Astrocyte of the hippocampus (primary cell): ENCODE data around the gene NR1I2.

Experiments used
- DNase-seq: peaks from one replicate; pipeline ENCODE4 v3.0.0; 2011; ENCODE audit warnings: low read depth, low spot score

Gene NR1I2

GRCh38 chr3:119779731-119780383, 2.0 kb upstream of the NR1I2 start:
- no peak for DNase-seq

GRCh38 chr3:119782460-119782859, 559 bp downstream of the NR1I2 start:
- DNase-seq, result no peak

- DNase-seq, result no peak
Measured at GRCh38 chr3:119783255-119783654, 1.4 kb downstream of the NR1I2 start.

- DNase-seq, result no peak
Measured at GRCh38 chr3:119783883-119784282, 2.0 kb downstream of the NR1I2 start.

- no peak for DNase-seq
Measured at GRCh38 chr3:119786409-119786808, 4.5 kb downstream of the NR1I2 start.

- DNase-seq, result no peak
Measured at GRCh38 chr3:119790369-119790768, 8.5 kb downstream of the NR1I2 start.

- no peak for DNase-seq
Measured at GRCh38 chr3:119792270-119792669, 10.4 kb downstream of the NR1I2 start.

GRCh38 chr3:119794401-119794800, 12.5 kb downstream of the NR1I2 start:
- DNase-seq, result no peak

GRCh38 chr3:119794971-119795612, 13.2 kb downstream of the NR1I2 start:
- peak; percentile 25 for DNase-seq

GRCh38 chr3:119795849-119796248, 13.9 kb downstream of the NR1I2 start:
- DNase-seq, result no peak

- DNase-seq, result no peak
Measured at GRCh38 chr3:119796368-119796767, 14.5 kb downstream of the NR1I2 start.

GRCh38 chr3:119796785-119797184, 14.9 kb downstream of the NR1I2 start:
- DNase-seq, result no peak

GRCh38 chr3:119800844-119801243, 18.9 kb downstream of the NR1I2 start:
- no peak for DNase-seq

GRCh38 chr3:119808244-119808643, 26.3 kb downstream of the NR1I2 start:
- DNase-seq, result no peak

GRCh38 chr3:119808843-119809242, 26.9 kb downstream of the NR1I2 start:
- DNase-seq, result no peak

- DNase-seq, result no peak
Measured at GRCh38 chr3:119809249-119810017, 27.5 kb downstream of the NR1I2 start.

GRCh38 chr3:119810018-119810435, 28.1 kb downstream of the NR1I2 start:
- peak; percentile 61 for DNase-seq

GRCh38 chr3:119812491-119813058, 30.7 kb downstream of the NR1I2 start:
- no peak for DNase-seq

- DNase-seq, result no peak
Measured at GRCh38 chr3:119815716-119816115, 33.8 kb downstream of the NR1I2 start.

GRCh38 chr3:119817071-119817470, 35.2 kb downstream of the NR1I2 start:
- DNase-seq, result no peak

GRCh38 chr3:119817583-119818363, 35.9 kb downstream of the NR1I2 start:
- no peak for DNase-seq

GRCh38 chr3:119818937-119819336, 37.0 kb downstream of the NR1I2 start:
- DNase-seq, result no peak
